SU-DHL-6 (cell line): ENCODE results near the gene WDR43.

ENCODE experiments used
- EZH2phosphoT487 ChIP-seq: fragments of 200-600 bp; sonication (generic), shearing (Covaris generic); conservative IDR thresholded peaks from 2 replicates; pipeline ENCODE4 v1.6.1; 2018; ENCODE audit warnings: mild to moderate bottlenecking, antibody characterized with exemption, low read length, moderate library complexity, mixed read lengths
- TF ChIP-seq, protein P1 (sequence below): fragments of 200-600 bp; sonication (generic); IDR thresholded peaks from one replicate; pipeline ENCODE4 v1.5.1; 2017; ENCODE audit warnings: antibody characterized with exemption, mild to moderate bottlenecking, low read length, moderate library complexity; ENCODE audit not compliant: insufficient read depth, poor library complexity, severe bottlenecking

DNA sequence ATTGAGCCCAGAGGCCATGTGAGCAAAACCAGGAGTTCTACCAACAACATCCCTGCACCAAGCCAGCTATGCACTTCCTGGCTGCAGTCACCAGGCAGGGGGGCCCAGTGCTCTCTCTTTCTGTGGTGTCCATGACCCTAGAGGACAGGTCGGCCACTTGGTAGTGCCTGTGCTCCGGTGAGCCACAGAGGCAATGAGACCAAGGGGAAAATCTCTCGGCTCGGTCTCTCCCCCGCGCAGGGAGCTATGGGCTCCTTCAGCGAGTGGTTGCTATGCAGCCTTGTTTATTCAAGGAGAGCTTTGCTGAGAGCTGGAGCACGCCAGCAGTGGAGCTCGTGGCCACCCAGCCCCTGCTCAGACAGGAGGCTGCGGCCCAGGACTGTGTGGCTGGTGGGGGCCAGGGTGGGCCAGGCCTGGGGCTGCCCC, 86.6 kb downstream of the WDR43 start, which contains the start of gene TOGARAM2:
- TF ChIP-seq, protein P1, sequence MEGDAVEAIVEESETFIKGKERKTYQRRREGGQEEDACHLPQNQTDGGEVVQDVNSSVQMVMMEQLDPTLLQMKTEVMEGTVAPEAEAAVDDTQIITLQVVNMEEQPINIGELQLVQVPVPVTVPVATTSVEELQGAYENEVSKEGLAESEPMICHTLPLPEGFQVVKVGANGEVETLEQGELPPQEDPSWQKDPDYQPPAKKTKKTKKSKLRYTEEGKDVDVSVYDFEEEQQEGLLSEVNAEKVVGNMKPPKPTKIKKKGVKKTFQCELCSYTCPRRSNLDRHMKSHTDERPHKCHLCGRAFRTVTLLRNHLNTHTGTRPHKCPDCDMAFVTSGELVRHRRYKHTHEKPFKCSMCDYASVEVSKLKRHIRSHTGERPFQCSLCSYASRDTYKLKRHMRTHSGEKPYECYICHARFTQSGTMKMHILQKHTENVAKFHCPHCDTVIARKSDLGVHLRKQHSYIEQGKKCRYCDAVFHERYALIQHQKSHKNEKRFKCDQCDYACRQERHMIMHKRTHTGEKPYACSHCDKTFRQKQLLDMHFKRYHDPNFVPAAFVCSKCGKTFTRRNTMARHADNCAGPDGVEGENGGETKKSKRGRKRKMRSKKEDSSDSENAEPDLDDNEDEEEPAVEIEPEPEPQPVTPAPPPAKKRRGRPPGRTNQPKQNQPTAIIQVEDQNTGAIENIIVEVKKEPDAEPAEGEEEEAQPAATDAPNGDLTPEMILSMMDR, result no peak
- no peak for TF ChIP-seq EZH2phosphoT487
